GM23248 (cell line): ENCODE results near the gene FHAD1. TPM values are rescaled to one million over a fixed set of nuclear protein-coding genes. Genes with fewer than 3 reads are reported as not detected.

Experiments used
- DNase-seq: peaks from one replicate; pipeline ENCODE4 v3.0.0-alpha.2; 2015
- H2AFZ ChIP-seq: fragments of 200-600 bp; sonication (generic); 2 replicates; pipeline ENCODE4 v1.6.1; 2016; ENCODE audit warnings: antibody characterized with exemption
- H3F3A ChIP-seq: fragments of 200-600 bp; sonication (generic); 2 replicates; pipeline ENCODE4 v1.6.1; 2016; ENCODE audit warnings: mild to moderate bottlenecking, antibody characterized with exemption, mixed run types; ENCODE audit not compliant: insufficient read depth
- H3K27ac ChIP-seq: fragments of 200-600 bp; sonication (generic); 2 replicates; pipeline ENCODE4 v1.5.1; 2016; ENCODE audit warnings: mild to moderate bottlenecking
- H3K27me3 ChIP-seq: fragments of 200-600 bp; sonication (generic); replicated peaks from 2 replicates; pipeline ENCODE4 v1.6.1; 2016; ENCODE audit warnings: mild to moderate bottlenecking; ENCODE audit not compliant: insufficient read depth
- H3K36me3 ChIP-seq: fragments of 200-600 bp; sonication (generic); 2 replicates; pipeline ENCODE4 v1.6.1; 2016; ENCODE audit warnings: low read depth, mild to moderate bottlenecking
- H3K4me1 ChIP-seq: fragments of 200-600 bp; sonication (generic); 2 replicates; pipeline ENCODE4 v1.6.1; 2016; ENCODE audit warnings: mild to moderate bottlenecking; ENCODE audit not compliant: insufficient read depth
- H3K4me2 ChIP-seq: fragments of 200-600 bp; sonication (generic); one replicate; pipeline ENCODE4 v1.6.1; 2016; ENCODE audit warnings: mild to moderate bottlenecking; ENCODE audit not compliant: unreplicated experiment
- H3K4me3 ChIP-seq: fragments of 200-600 bp; sonication (generic); 2 replicates; pipeline ENCODE4 v1.5.1; 2016; ENCODE audit warnings: mild to moderate bottlenecking
- H3K79me2 ChIP-seq: fragments of 200-600 bp; sonication (generic); 2 replicates; pipeline ENCODE4 v1.6.1; 2016; ENCODE audit warnings: mild to moderate bottlenecking; ENCODE audit not compliant: insufficient read depth
- H3K9ac ChIP-seq: fragments of 200-600 bp; sonication (generic); 2 replicates; pipeline ENCODE4 v1.6.1; 2016; ENCODE audit warnings: mild to moderate bottlenecking
- H3K9me2 ChIP-seq: fragments of 200-600 bp; sonication (generic); 2 replicates; pipeline ENCODE4 v1.6.1; 2016; ENCODE audit warnings: mixed run types, mild to moderate bottlenecking, moderate library complexity; ENCODE audit not compliant: insufficient read depth
- H3K9me3 ChIP-seq: fragments of 200-600 bp; sonication (generic); one replicate; pipeline ENCODE4 v1.6.1; 2017; ENCODE audit warnings: low read depth
- H4K20me1 ChIP-seq: fragments of 200-600 bp; sonication (generic); 2 replicates; pipeline ENCODE4 v1.6.0; 2016; ENCODE audit not compliant: insufficient read depth
- EZH2 ChIP-seq: fragments of 200-600 bp; sonication (generic); IDR thresholded peaks from 2 replicates; pipeline ENCODE4 v1.6.1; 2018; ENCODE audit warnings: antibody characterized with exemption, mild to moderate bottlenecking; ENCODE audit not compliant: insufficient read depth, poor library complexity, severe bottlenecking
- EZH2phosphoT487 ChIP-seq: fragments of 200-600 bp; sonication (generic); IDR thresholded peaks from 2 replicates; pipeline ENCODE4 v1.6.1; 2018; ENCODE audit warnings: antibody characterized with exemption, moderate library complexity, mild to moderate bottlenecking, low read depth; ENCODE audit not compliant: insufficient read depth
- WGBS, 2 experiments: methylation state at CpG; one replicate each; pipeline ENCODE4 v1.1.6; 2015 to 2017; ENCODE audit warnings: low lambda C conversion rate in 2 of 2, low coverage in 1 of 2; ENCODE audit errors: missing lambda C conversion rate in 2 of 2; 5-methylcytosine and 5-hydroxymethylcytosine counted together
- in situ Hi-C: fragments of 300-500 bp; cut with MboI; formaldehyde crosslinking; loops from 2 replicates; pipeline ENCODE4 v1.15.0; 2020
- polyA plus RNA-seq: library from polyadenylated mRNA; unstranded; fragments of >200 nt; fragmentation: Nextera tagmentation; extraction: Ambion mirVana; gene quantifications from 2 replicates; pipeline ENCODE4 v1.2.1, GENCODE V29; 2016
- total RNA-seq: library from RNA; depleted of rRNA; stranded (reverse); fragments of >200 nt; shearing (Covaris generic); gene quantifications from 2 replicates; pipeline ENCODE4 v1.2.3, GENCODE V29; 2014

The FHAD1 gene
- total and polyA plus RNA-seq, 2 experiments from 2014 or later: 0.24 TPM; not detected in 1

DNA sequence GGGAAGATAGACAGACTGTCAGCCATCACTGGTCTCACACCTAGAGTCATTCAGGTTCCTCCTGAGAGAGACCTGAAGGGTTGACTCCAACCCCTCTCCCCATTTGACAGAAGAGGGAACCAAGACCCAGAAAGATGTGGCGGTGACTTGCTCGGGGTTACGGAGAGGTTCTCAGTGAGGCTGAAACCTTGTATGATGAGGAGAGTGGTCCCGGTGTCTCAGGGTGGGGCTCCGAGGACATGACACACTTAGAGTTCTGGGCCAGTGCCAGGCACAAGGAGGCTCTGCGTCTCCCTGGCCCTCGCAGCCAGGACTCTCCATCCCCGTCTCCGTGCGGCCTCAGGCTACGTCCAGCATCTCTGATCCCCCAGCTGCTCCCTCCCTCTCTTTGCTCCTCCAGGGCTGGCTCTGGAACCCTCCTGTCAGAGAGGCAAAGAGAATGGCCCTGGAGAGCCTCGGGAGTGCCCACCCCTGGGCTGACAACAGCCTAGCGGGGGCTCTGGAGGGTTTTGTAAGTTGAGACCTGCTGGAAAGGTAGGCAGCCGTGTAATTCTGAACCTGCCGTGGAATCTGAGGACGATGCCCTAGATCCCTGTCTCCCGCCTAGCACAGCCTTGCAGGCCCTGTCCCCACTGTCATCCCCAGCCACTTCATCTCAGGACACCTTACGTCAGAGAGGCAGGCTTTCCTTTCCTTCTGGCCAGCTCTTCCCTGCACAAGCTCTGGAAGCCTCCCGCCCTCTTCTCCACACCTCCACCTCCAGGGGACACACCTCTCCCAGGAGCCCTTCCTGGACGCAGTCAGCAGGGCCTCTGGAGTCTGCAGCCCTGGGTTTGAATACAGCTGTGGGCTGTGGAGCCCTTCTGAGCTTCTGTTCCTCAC is 166.8 kb downstream of the FHAD1 start:
- no peaks in the 10 kb centered on the region for H3K9me2 ChIP-seq
- no peaks in the 10 kb centered on the region for H3K36me3 ChIP-seq
- no peak overlapping the region for H3K9ac ChIP-seq
- H3K4me3 ChIP-seq: no peak overlapping the region
- no peak overlapping the region for H3K4me2 ChIP-seq
- in situ Hi-C loops: no loop called here
- H4K20me1 ChIP-seq: no peaks in the 10 kb centered on the region
- H3K27me3 ChIP-seq: no peaks in the 10 kb centered on the region
- 91 to 93% methylated on average over 20 of the region's 20 CpGs for WGBS, 2 experiments
- peaks cover 29% of the 10 kb centered on the region for H3K4me1 ChIP-seq
- no peaks in the 10 kb centered on the region for H3K9me3 ChIP-seq
- peaks cover 72% of the 10 kb centered on the region for H3K79me2 ChIP-seq
- H3K27ac ChIP-seq: no peak overlapping the region
- peaks cover 16% of the 10 kb centered on the region for H3F3A ChIP-seq
- DNase-seq: no peak
- no peak overlapping the region for H2AFZ ChIP-seq
- TF ChIP-seq EZH2phosphoT487 (no peak), EZH2 (no peak)

DNA sequence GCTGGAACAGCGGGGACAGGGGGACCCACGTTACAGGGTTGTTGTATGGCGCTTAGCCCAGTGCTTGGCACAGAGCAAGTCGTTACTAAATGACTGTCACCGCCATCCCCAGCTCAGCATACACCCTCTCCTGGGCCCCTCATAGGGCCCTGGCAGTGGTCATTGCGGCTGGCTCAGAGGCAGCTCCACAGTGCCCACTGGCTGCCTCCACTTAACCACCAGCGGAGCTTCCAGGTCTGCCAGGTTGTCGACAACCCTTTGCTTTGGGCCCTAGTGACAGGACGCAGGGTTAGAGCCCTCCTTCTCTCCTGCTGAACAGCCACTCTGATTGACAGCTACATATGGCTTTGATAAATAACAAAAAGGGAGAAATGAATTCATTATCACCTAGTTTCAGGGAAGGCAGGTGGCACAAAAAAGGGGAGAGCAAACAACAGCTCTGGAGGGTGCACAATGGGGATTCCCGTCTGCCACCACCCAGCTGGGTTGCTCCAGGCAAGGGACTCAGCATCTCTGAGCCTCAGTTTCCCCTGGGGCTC is 167.5 kb downstream of the FHAD1 start:
- Histone ChIP-seq H3K4me2 (no peak overlapping the region), H2AFZ (no peak overlapping the region), H3K36me3 (no peaks in the 10 kb centered on the region), H3K4me3 (no peak overlapping the region), H3K9me3 (no peaks in the 10 kb centered on the region), H3K9me2 (no peaks in the 10 kb centered on the region), H3K79me2 (peaks cover 79% of the 10 kb centered on the region), H3K27ac (no peak overlapping the region), H3K9ac (no peak overlapping the region), H4K20me1 (no peaks in the 10 kb centered on the region), H3F3A (peaks cover 11% of the 10 kb centered on the region), H3K27me3 (no peaks in the 10 kb centered on the region), H3K4me1 (peaks cover 29% of the 10 kb centered on the region)
- TF ChIP-seq EZH2 (no peak), EZH2phosphoT487 (no peak)
- in situ Hi-C loops: no loop called here
- WGBS, 2 experiments: 88 to 92% methylated on average over 10 of the region's 10 CpGs
- no peak for DNase-seq

DNA sequence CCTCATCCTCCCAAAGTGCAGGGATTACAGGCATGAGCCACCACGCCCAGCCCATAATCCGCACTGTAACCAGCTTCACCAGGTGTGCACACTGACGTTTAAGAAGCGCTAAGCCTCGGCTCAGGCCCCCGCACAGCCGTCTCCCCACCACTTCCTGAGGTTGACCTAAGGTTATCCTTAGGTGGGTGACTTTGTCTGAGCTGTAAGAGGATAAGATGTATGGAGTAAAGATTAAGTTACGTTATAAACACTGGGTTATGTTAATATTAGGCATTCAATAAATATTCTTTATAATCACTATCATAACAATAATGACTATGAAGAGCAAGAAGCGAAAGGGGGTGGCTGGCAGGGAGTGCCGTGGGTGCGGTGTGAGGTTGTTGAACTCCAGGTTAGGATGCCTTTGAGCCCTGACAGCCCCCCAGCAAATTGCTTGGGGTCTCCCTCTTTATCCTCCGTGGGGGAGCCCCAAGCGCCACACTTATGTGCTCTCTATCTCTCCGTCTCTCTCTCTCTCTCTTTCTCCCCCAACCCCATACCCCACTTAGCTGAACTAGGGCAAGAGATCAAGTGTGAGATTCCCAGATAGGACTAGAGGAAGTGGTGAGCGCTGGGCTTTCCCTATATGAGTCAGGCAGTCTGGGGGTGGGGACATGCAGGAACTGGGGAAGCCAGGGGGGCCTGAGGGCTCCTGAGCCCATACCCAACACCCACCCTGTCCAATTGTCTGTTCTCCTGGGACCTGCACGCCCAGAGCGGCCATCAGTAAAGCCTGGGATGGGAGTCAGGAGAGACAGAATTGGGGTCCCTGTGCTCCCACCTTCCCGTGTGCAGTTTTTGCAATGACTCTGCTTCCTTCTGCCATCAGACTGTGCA is 170.3 kb downstream of the FHAD1 start:
- peaks cover 27% of the 10 kb centered on the region for H3K4me1 ChIP-seq
- no peak overlapping the region for H3K27ac ChIP-seq
- in situ Hi-C loops: no loop called here
- no peaks in the 10 kb centered on the region for H3K36me3 ChIP-seq
- no peak overlapping the region for H3K4me2 ChIP-seq
- H3F3A ChIP-seq: peaks cover 11% of the 10 kb centered on the region
- no peak overlapping the region for H3K9ac ChIP-seq
- DNase-seq: peak; percentile 63
- H3K4me3 ChIP-seq: no peak overlapping the region
- H4K20me1 ChIP-seq: no peaks in the 10 kb centered on the region
- no peaks in the 10 kb centered on the region for H3K9me3 ChIP-seq
- WGBS, 2 experiments: 81 to 84% methylated on average over 17 to 18 of the region's 18 CpGs
- TF ChIP-seq EZH2 (no peak), EZH2phosphoT487 (no peak)
- peaks cover 84% of the 10 kb centered on the region for H3K79me2 ChIP-seq
- no peak overlapping the region for H2AFZ ChIP-seq
- H3K27me3 ChIP-seq: no peaks in the 10 kb centered on the region
- H3K9me2 ChIP-seq: no peaks in the 10 kb centered on the region

GRCh38 chr1:15418806-15419515 is 171.9 kb downstream of the FHAD1 start:
- H2AFZ ChIP-seq: no peak overlapping the region

More at GRCh38 chr1:15418806-15419515, 171.9 kb downstream of the FHAD1 start:
- Histone ChIP-seq H3K9me3 (no peaks in the 10 kb centered on the region), H4K20me1 (no peaks in the 10 kb centered on the region), H3F3A (peaks cover 11% of the 10 kb centered on the region), H3K27me3 (no peaks in the 10 kb centered on the region), H3K9ac (no peak overlapping the region), H3K27ac (no peak overlapping the region), H3K79me2 (peaks cover 83% of the 10 kb centered on the region), H3K4me2 (no peak overlapping the region), H3K9me2 (no peaks in the 10 kb centered on the region), H3K36me3 (no peaks in the 10 kb centered on the region), H3K4me1 (peaks cover 27% of the 10 kb centered on the region), H3K4me3 (no peak overlapping the region)
- in situ Hi-C loops: no loop called here
- no peak for TF ChIP-seq EZH2
- no peak for DNase-seq
- WGBS, 2 experiments: 84 to 92% methylated on average over 18 of the region's 18 CpGs
